ENCODE measurements around the gene METRN.
"Not testable (repeated sequence)": the region's sequence is repeated elsewhere in the genome, so short reads cannot be mapped to it uniquely, and the experiment has no call there.

Gene METRN

DNA sequence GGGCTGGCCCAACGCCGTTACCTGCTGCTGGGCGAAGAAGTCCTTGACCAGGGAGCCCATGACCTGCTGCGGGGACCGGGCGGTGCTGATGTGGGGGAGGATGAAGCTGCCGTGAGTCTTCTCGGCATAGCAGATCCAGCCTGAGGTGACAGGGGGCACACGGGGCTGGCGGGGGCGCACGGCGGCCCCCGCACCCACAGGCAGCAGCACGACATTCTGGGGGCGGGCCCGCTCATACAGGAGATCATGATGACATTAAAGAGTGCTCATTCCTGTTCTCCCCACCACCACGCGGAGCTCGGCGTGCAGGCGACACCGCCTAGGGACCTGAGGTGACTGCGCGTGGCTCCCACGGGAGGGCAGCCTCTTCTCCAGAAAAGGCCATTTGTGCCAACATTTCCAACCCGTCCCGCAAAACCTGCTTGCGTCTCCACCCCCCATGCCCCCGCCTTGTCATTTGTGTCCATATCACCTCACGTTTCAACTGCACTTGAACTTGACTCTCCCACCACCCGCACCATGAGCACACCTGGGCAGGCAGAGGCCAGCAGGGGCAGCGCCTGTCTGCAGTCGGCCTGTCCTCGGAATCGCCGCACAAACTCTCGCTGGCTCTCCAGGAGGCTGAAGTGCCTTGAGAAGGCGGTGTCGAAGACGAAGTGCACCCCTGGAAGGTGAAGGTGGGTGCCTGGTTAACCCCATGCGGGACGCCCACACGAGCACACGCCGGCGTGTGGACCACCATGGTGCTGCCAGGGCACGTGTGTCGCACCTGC is 19.5 kb downstream of the METRN start:
- no peak for DNase-seq (ENCODE audit: low read depth in 4 of 4, low spot score in 1 of 4)

DNA sequence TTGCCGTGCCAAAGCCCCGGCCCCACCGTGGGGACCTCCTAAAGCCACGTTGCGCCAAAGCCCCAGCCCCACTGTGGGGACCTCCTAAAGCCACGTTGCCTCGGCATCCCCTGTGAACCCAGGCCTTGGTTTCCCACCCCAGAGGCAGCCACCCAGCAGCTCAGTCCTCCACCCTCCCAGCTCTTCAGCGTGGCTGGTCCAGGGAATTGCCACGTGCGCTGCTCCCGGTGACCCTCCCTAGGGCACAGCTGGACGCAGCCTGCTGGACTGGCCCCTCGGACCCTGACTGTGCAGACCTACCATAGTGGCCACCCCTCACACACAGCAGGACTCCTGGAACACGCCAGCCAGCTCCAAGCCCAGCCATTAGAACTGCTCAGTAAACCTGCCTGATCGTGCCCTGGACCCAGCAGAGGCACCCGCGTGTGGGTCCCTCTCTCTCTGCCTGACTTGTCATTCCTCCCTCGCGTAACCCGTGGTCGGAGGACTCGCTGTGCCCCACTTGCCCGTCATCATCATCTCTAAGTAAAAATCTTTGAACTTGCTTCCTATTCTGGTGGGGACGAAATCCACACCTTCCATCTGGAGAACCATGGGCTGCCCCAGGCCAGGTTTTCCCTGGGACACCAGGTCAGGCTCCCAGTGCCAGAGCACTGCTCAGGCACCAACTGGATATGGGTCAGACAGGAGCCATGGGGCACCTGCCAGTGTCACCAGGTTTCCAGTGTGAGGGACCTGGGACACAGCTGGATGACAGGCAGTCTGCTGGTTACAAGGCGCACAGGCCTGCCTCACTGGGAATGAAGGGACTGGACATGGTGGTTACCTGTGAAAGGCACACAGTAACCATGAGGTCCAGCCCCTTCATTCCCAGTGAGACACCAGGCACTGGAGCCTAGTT is 20.3 kb downstream of the METRN start:
- DNase-seq (ENCODE audit: low read depth in 4 of 4, low spot score in 1 of 4), result no peak

DNA sequence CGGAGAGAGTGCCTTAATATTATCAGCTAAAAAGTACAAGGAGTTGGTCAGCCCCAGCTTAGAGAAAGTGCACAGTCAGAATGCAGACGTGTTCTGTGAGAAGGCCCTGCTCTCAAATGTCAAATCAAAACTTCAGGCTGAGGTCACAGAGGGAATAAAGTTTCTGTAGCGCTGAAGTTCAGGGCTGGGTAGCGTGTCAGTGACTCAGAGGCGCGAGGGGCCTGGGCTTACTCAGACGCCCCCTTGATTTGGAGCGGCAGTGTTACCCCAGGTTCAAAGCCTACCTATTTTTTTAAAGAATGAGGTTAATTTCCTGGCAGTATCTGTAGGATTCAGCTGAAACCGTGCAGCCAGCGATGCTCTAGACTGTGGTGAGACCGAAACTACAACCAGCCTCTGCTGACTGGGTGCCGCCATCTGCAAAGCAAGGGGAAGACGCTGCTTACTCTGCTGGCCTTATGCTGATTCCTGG is 21.1 kb downstream of the METRN start:
- DNase-seq (ENCODE audit: low read depth in 4 of 4, low spot score in 1 of 4), result peak in 2 of 4 experiments; percentile 41 to 65

DNA sequence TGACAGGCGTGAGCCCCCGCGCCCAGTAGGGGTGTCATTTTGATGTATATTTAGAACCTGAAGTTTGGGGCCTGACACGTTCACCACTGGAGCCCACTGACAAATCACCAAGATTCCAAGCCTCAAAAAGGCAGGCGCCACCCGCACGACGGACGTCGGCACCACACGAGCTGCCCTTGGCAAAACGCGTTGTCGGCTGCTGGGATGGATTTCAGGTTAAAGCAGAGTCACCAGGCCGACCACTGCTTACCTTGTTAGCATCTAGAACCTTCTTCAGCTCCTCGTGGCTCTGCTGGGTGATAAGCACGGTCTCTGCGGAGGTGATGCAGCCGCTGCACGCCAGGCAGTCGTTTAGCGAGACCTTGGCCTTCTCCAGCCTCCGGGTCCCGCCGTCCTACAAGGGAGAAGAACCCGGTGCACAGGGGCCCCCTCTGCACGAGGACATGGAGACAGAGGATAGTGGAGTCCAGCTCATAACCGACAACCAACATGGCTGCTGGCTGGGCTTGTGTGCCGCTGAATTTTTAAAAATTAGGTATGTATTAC is 22.1 kb downstream of the METRN start:
- no peak for DNase-seq (ENCODE audit: low read depth in 4 of 4, low spot score in 1 of 4)

DNA sequence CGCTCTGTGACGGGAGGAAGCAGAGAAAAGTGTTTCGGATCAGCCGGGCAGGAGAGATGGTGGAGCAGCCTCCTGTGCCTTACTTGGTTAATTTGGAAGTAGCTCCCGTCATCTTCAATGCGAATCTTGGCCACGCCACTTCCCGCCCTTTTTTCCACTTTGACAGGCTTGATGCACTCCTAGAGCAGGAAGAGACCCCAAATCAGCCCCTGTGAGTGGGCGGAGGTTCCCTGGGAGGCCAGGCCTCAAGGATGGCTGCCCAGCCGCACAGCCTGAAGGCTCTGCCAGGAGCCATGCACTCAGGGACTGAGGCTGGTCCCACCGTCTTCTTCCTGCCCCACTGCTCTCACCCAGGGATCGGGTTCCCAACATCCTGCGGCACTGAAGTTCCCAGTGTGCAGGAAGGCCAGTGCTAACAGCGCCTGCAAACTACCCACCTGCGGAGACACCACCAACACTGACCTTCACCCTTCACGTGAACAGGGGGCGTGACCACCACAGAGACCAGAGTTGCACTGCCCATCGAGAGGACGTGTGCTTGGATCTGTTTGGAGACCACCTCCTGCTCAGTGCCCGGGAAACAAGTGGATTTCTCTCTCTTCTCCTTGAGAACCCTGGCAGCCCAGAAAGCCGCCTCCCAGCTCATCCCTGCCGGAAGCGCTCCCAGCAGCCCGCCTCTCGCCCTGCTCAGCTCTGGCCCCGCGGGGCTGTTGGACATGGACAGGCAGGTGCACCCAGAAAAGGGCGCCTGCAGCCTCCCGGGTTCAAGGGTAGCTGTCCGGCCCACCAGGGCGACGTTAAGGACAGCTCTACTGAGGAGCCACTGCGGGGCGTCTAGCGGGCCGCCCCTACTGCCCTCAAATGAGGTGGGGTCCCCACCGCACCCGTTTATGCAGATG is 24.9 kb downstream of the METRN start:
- DNase-seq (ENCODE audit: low read depth in 4 of 4, low spot score in 1 of 4), result no peak

DNA sequence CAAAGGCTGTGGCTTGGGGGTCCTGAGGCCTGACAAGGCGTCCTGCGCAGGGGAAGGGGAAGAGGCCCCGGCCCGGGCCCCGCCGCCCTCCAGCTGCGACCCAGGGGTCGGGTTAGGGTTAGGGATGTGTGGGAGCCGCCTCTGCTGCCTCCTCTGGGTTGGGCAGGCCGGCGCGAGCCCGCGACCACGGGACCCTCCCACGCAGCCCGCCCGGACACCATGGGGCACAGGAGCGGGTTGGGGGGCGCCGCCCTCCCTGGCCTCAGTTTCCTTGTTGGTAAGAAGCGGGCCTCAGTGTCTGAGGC is 25.5 kb downstream of the METRN start:
- DNase-seq (ENCODE audit: low read depth in 4 of 4, low spot score in 1 of 4), result no peak

DNA sequence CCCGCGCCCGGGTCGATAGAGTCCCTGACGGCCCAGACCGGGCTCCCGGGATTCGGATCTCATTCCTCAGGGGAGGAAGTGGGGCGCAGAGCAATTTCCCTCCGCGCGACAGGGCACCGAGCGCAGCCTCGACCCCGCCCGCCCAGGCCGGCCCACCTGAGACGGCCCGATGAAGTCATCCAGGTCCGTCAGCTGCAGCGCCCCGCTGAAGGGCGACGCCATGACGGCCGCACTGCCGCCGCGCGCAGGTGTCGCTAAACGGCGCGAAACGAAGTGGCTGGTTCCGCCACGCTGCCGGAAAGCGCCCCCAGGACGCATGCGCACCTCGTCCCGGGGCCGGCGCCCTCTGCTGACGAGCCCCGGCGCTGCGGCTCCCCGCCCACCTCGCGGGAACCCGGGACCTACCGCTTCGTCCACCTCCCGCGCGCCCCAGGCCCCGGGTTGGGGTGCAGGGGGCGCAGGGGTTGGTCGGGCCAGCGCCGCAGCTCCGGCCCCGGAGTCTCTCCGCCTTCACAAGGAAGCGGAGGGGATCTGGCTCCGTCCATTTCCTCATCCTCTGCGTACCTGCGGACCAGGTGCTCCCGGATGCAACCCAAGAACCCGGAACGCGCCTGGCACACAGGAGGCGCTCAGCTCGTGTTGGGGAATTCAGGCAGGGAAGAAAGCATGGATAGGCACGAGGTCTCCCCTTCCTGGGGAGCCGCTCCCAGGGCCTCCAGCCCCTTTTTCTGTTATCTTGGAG is 26.0 kb downstream of the METRN start, which contains the start of gene CIAO3:
CIAO3 (minus strand) TSS at position 234 of the 742 bp plus-strand sequence; CDS start at position 222, 12 bp downstream.
- DNase-seq (ENCODE audit: low read depth in 4 of 4, low spot score in 1 of 4), result peak; percentile 85 to 92 (median 88)

DNA sequence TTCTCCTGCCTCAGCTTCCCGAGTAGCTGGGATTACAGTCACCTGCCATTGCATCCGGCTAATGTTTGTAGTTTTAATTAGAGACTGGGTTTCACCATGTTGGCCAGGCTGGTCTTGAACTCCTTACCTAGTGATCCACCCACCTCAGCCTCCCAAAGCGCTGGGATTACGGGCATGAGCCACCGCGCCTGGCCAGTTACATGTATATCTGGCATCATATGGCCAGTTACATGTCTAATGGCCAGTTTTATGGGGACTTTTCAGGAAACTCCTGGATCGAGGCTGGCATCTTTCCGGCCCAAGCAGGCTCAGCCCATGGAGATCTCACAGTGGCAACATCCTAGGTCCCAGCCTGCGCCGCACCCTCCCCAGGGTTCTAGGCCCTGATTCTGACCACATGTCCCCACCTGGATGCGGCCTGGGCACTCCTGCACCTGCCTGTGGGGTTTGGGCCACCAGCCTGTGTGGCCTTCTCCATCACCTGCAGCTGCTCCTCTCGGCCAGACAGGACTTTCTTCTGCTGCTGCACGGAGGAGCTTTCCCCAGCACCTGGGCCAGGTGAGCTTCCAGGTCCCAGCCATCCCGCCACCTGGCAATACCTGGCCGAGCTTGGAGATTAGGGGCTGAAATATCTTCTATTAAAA is 27.2 kb downstream of the METRN start:
- DNase-seq (ENCODE audit: low read depth in 4 of 4, low spot score in 1 of 4), result no peak

DNA sequence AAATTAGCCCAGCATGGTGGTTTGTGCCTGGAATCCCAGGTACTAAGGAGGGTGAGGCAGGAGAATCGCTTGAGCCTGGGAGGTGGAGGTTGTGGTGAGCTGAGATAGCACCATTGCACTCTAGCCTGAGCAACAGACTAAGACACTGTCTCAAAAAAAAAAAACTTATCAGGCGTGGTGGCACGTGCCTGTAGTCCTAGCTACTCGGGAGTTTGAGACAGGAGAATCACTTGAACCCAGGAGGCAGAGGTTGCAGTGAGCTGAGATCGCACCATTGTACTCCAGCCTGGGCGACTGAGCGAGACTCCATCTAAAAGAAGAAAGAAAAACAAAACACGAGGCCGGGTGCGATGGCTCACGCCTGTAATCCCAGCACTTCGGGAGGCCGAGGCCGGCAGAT is 28.0 kb downstream of the METRN start:
- not testable (repeated sequence) for DNase-seq (ENCODE audit: low read depth in 4 of 4, low spot score in 1 of 4)

DNA sequence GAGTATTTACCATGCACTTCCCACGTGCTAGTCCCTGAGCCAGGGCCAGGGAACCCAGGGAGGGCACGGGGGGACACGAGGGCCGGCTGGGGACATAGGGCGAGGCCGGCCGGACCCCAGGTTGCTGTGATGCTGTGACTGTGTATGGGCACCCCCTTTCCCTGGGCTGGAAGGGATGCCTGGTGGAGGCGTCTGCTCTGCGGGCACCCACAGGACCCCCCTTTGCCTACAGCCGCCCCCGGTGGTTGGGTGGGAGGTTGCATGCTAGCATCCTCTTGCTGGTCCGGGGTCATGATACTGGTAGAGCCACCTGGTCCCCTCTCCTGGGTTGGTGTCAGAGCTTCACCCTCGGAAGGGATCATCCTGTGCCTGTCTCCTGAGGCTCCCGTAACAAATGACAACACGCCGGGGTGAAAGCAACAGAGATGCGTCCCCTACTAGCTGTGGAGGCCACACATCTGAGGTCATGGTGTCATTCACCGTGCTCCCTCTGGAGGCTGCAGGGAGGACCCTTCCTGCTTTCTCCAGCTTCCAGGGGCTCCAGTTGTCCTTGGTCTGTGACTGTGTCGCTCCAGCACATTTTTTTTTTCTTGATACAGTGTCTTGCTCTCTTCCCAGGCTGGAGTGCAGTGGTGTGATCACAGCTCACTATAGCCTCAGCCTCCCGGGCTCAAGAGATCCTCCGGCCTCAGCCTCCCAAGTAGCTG is 29.0 kb downstream of the METRN start:
- no peak for DNase-seq (ENCODE audit: low read depth in 4 of 4, low spot score in 1 of 4)

DNA sequence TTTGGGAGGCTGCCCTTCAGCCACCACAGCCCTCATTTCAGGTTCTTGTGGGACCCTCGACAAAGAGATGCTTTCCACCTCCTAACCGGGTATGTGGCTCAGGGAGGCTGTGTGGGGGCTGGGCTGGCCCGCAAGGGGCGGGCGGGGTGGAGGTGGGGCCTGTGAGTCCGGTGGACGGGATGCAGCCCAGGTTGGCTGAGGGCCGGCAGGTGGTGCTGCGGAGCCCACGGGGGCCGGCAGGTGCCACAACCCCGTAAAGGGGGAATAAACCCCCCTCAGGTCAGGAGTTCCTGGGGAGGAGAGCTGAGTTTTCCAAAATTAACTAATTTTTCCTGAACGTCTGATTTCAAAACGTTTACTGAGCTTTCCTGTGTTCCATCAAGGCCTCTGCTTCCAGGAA is 30.8 kb downstream of the METRN start:
- DNase-seq (ENCODE audit: low read depth in 4 of 4, low spot score in 1 of 4), result no peak

DNA sequence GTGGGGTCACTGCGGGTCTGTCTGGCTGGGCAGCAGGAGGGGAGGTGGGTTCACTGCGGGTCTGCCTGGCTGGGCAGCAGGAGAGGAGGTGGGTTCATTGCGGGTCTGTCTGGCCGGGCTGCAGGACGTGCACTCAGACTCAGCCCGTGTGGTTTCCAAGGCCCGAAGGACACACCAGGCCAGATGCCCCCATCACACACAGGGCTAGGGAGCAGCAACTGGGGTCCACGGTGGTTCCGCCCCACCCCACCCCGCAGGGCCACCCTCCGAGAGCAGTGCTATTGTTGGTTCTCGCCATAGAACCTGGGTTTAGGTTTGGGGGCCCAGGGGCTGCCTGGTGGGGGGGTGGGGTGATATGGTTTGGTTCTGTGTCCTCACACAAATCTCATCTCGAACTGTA is 31.7 kb downstream of the METRN start:
- no peak for DNase-seq (ENCODE audit: low read depth in 4 of 4, low spot score in 1 of 4)

DNA sequence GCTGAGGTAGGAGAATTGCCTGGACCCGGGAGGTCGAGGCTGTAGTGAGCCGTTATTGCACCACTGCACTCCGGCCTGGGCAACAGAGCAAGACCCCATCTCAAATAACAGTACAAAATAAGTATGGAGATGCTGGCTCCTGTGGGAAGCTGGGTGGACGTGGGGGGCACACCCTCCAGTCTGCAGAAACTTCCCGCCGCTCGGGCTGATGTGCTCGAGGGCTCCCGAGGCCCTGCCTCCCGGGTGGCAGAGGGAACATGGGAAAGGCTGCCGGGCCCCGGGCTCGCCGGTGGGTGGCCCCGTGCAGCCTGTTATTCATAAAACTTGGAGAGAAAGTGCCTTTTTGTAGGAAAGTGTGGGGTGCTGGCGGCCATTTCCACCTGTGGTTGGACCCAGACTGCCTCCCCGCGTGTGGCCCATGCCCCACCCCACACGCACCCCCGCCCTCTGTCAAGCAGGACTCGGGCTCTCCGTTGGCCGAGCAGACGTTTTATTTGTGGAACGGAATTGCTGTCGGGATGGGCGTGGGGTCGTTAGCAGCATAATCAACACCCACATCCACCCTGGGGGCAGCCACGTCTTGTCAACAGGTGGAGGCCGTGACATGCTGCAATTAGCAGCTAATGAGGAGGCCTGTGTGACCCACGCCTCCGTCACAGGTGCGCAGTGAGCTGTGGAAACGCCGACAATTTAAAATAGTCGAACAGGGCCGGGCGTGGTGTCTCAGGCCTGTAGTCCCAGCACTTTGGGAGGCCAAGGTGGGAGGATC is 33.2 kb downstream of the METRN start:
- DNase-seq (ENCODE audit: low read depth in 4 of 4, low spot score in 1 of 4), result no peak

DNA sequence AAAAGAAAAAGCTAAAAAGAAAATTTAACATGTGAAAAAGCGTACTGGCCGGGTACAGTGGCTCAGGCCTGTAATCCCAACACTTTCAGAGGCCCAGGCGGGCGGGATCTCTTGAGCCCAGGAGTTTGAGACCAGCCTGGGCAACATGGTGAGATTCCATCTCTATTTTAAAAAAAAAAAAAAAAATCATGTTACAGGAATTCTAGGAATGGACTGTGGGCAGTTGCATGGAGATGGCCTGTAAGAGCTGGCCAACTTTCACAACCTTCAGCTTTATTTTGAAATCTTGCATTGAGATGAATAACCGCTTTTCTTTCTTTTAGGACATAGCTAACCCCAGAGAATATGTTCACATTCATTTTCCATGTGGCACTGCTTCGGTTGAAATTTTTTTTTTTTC is 34.1 kb downstream of the METRN start:
- no peak for DNase-seq (ENCODE audit: low read depth in 4 of 4, low spot score in 1 of 4)

DNA sequence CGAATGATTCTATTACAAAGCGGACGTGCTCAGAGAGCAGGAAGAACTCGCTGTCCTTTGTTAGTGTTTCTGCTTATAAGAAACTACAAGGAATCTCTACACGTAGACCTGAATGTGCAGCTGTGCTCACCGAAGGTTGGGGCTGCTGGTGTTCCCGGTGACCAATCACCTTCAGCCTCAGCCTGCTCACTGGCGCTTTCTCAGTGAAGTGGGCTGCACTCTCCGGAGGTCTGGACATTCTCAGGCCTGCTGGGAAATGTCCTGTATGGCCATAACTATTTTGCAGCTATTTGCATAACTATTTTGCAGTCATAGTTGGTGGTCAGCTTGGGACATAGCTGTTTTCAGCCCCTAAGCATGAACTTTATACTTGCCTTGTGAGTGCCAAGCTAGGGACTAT is 35.6 kb downstream of the METRN start:
- DNase-seq (ENCODE audit: low read depth in 4 of 4, low spot score in 1 of 4), result no peak

DNA sequence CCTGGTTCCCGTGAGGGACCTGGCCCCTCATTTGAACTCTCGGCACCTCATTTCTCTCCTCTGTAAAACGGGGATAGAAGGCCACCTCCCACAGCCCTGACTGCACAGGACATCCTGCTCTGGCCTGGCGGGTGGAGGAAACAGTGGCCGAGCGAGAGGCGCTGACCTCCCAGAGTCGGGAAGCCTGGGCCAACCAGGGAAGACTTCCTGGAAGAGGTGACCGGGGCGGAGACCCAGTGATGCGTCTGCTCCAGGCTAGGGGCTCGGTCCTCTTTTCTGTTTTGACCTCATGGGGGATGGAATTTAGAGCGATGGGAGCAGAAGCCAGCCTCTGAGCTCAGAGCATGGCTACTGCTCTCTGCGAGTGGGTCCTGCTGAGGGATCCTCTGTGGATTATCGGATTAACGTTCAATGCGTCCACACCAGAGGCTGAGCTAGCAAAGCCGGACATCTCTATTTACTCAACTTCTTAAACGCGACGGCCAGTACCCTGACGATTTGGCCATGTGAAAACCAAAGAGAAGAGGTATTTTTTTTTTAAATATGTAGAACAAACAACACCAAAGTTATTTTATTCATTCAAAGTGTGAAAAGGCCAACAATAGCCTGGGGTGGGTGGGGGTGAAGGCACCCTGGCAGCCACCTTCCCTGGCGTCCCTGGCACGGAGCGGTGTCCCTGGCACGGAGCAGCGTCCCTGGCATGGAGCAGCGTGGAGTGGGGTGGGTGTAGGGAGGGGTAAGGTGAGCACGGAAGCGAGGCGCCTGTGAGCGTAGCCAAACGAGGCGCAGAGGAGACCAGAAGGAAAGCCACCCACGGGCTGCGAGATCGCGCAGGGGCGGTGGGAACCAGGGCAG is 36.5 kb downstream of the METRN start:
- DNase-seq (ENCODE audit: low read depth in 4 of 4, low spot score in 1 of 4), result no peak

DNA sequence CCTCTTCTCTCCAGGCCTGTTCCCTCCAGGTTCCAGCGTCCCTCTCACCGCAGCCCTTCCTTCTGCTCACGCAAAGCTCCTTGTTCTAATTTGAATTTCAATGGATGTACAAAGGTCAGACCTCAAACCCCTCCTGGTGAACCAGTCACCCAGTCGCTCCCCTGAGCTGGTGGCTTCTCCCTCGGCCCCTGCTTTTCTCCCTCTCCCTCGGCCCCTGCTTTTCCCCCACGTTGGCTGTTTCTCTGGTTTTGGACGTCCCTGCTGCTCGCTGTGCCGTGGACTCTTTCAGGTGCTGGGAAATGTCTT is 37.0 kb downstream of the METRN start:
- no peak for DNase-seq (ENCODE audit: low read depth in 4 of 4, low spot score in 1 of 4)

Data from stimulated activated CD4-positive, alpha-beta T cell treated with anti-CD3 and anti-CD28 coated beads, Interleukin-1b, Interleukin-23, amount 100 ng/mL, for 24 hours (primary cell).